SU-DHL-6 (cell line): ENCODE measurements around the gene HYDIN.
"Not testable (repeated sequence)": the region's sequence is repeated elsewhere in the genome, so short reads cannot be mapped to it uniquely, and the experiment has no call there.

Experiments
- EZH2phosphoT487 ChIP-seq: fragments of 200-600 bp; sonication (generic), shearing (Covaris generic); conservative IDR thresholded peaks from 2 replicates; pipeline ENCODE4 v1.6.1; 2018; ENCODE audit warnings: mild to moderate bottlenecking, antibody characterized with exemption, low read length, moderate library complexity, mixed read lengths
- TF ChIP-seq, protein P1 (sequence below): fragments of 200-600 bp; sonication (generic); IDR thresholded peaks from one replicate; pipeline ENCODE4 v1.5.1; 2017; ENCODE audit warnings: antibody characterized with exemption, mild to moderate bottlenecking, low read length, moderate library complexity; ENCODE audit not compliant: insufficient read depth, poor library complexity, severe bottlenecking

DNA sequence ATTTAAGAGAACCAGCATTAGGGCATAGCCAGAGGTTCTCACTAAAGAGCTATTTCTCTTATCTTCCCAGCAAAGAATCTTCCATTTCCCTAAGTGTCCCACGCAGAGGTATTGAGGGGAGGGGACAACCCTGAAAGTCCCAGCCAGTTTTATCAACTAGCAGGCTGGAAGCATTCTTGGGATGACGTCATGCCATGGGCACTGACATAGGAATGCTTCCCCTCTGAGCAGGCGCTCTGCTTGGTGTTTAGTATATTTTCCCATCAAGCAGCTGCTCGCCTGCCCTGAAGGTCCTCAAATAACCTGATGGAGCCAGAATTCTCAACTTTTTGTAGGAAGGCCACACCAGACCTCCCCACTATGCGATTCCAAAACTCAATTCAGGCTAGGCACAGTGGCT, 276.7 kb downstream of the HYDIN start:
- TF ChIP-seq, protein P1, sequence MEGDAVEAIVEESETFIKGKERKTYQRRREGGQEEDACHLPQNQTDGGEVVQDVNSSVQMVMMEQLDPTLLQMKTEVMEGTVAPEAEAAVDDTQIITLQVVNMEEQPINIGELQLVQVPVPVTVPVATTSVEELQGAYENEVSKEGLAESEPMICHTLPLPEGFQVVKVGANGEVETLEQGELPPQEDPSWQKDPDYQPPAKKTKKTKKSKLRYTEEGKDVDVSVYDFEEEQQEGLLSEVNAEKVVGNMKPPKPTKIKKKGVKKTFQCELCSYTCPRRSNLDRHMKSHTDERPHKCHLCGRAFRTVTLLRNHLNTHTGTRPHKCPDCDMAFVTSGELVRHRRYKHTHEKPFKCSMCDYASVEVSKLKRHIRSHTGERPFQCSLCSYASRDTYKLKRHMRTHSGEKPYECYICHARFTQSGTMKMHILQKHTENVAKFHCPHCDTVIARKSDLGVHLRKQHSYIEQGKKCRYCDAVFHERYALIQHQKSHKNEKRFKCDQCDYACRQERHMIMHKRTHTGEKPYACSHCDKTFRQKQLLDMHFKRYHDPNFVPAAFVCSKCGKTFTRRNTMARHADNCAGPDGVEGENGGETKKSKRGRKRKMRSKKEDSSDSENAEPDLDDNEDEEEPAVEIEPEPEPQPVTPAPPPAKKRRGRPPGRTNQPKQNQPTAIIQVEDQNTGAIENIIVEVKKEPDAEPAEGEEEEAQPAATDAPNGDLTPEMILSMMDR: not testable (repeated sequence)
- TF ChIP-seq EZH2phosphoT487: not testable (repeated sequence)
